ENCODE results near the gene ACTR2. TPM values are rescaled to one million over a fixed set of nuclear protein-coding genes. Genes with fewer than 3 reads are reported as not detected.

The ACTR2 gene
- total RNA-seq, 1 experiment from 2014 or later = 263 TPM

DNA sequence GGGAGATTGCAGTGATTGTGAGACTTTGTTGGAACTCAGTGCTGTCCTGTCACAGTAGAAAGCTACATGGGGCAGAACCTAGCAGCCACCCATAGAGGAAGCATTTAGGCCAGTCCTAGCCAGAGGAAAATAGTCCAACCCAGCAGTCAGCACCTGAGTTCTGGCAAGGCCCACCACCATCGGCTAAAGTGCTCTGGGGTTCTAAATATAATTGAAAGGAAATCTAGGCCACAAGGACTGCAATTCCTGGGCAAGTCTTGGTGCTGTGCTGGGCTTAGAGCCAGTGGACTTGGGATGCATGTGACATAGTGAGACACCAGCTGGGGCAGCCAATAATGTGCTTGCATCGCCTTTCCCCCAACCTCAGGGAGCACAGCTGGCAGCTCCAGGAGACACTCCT, 28.9 kb upstream of the ACTR2 start:
- ChIA-PET CTCF (interaction anchor here (0.6 kb wide), 1 partner anchor 26 kb away, joined by 3 read pairs; no protein-coding TSS in a partner anchor), POLR2A (no interaction called here)
- TF ChIP-seq, protein P1, sequence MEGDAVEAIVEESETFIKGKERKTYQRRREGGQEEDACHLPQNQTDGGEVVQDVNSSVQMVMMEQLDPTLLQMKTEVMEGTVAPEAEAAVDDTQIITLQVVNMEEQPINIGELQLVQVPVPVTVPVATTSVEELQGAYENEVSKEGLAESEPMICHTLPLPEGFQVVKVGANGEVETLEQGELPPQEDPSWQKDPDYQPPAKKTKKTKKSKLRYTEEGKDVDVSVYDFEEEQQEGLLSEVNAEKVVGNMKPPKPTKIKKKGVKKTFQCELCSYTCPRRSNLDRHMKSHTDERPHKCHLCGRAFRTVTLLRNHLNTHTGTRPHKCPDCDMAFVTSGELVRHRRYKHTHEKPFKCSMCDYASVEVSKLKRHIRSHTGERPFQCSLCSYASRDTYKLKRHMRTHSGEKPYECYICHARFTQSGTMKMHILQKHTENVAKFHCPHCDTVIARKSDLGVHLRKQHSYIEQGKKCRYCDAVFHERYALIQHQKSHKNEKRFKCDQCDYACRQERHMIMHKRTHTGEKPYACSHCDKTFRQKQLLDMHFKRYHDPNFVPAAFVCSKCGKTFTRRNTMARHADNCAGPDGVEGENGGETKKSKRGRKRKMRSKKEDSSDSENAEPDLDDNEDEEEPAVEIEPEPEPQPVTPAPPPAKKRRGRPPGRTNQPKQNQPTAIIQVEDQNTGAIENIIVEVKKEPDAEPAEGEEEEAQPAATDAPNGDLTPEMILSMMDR (IDR thresholded peaks at IDR 0.05; ENCODE audit: unreplicated experiment) = no peak
- H3K27ac Mint-ChIP-seq (ENCODE audit: low read depth, unreplicated experiment) = no peak overlapping the region
- no peaks in the 10 kb centered on the region for H3K36me3 Mint-ChIP-seq (ENCODE audit: insufficient read depth, unreplicated experiment)
- H3K4me3 Mint-ChIP-seq (ENCODE audit: unreplicated experiment) = no peak overlapping the region
- intact Hi-C loops (cut with micrococcal nuclease) = no loop called here
- H3K4me1 Mint-ChIP-seq (ENCODE audit: insufficient read depth, unreplicated experiment) = no peaks in the 10 kb centered on the region
- no peaks in the 10 kb centered on the region for H3K27me3 Mint-ChIP-seq (ENCODE audit: insufficient read depth, unreplicated experiment)
- no peaks in the 10 kb centered on the region for H3K9me3 Mint-ChIP-seq (ENCODE audit: unreplicated experiment)
- no TSS peak for BruUV-seq (replicated peaks)
- no peak for DNase-seq (ENCODE audit: unreplicated experiment)

DNA sequence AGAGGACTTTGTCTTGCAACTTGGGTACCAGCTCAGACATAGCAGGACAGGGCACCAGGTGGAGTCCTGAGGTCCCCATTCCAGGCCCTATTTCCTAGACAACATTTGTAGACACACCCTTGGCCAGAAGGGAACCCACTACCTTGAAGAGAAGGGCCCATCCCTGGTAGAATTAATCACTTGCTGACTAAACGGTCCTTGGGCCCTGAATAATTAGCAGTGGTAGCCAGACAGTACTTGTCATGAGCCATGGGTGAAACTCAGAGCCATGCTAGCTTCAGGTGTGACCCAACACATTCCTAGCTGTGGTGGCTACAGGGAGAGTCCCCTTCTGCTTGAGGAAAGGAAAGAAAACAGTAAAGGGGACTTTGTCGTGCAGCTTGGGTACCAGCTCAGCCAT, 28.5 kb upstream of the ACTR2 start:
- CTCF ChIA-PET = interaction anchor here (0.6 kb wide), 1 partner anchor 27 kb away, joined by 3 read pairs; no protein-coding TSS in a partner anchor
- no TSS peak for BruUV-seq (replicated peaks)
- POLR2A ChIA-PET = no interaction called here
- Mint-ChIP-seq H3K9me3 (ENCODE audit: unreplicated experiment) (no peaks in the 10 kb centered on the region), H3K4me3 (ENCODE audit: unreplicated experiment) (no peak overlapping the region), H3K4me1 (ENCODE audit: insufficient read depth, unreplicated experiment) (no peaks in the 10 kb centered on the region), H3K27me3 (ENCODE audit: insufficient read depth, unreplicated experiment) (no peaks in the 10 kb centered on the region), H3K36me3 (ENCODE audit: insufficient read depth, unreplicated experiment) (no peaks in the 10 kb centered on the region), H3K27ac (ENCODE audit: low read depth, unreplicated experiment) (no peak overlapping the region)
- intact Hi-C loops (cut with micrococcal nuclease) = no loop called here
- TF ChIP-seq, protein P1 (IDR thresholded peaks at IDR 0.05; ENCODE audit: unreplicated experiment) = no peak
- no peak for DNase-seq (ENCODE audit: unreplicated experiment)

DNA sequence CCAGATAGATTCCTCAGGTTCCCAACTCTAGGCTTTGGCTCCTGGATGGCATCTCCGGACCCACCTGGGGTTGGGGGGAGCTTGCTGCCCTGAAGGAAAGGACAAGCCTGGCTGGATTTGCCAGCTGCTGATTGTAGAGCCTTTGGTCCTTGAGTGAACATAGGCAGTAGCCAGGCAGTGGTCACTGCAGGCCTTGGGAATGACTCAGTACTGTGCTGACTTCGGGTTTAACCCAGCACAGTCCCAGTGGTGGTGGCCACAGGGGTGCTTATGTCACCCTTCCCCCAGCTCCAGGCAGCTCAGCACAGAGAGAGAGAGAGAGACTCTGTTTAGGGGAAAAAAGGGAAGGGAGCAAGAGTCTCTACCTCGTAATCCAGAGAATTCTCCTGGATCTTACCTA, 27.7 kb upstream of the ACTR2 start:
- Mint-ChIP-seq H3K27ac (ENCODE audit: low read depth, unreplicated experiment) (no peak overlapping the region), H3K4me1 (ENCODE audit: insufficient read depth, unreplicated experiment) (no peaks in the 10 kb centered on the region), H3K9me3 (ENCODE audit: unreplicated experiment) (no peaks in the 10 kb centered on the region), H3K4me3 (ENCODE audit: unreplicated experiment) (no peak overlapping the region), H3K36me3 (ENCODE audit: insufficient read depth, unreplicated experiment) (no peaks in the 10 kb centered on the region), H3K27me3 (ENCODE audit: insufficient read depth, unreplicated experiment) (no peaks in the 10 kb centered on the region)
- TF ChIP-seq, protein P1 (IDR thresholded peaks at IDR 0.05; ENCODE audit: unreplicated experiment) = no peak
- no peak for DNase-seq (ENCODE audit: unreplicated experiment)
- BruUV-seq (replicated peaks) = no TSS peak
- intact Hi-C loops (cut with micrococcal nuclease) = no loop called here
- CTCF ChIA-PET = interaction anchor here (0.6 kb wide), 1 partner anchor 14 kb away, joined by 3 read pairs; no protein-coding TSS in a partner anchor
- POLR2A ChIA-PET = no interaction called here

DNA sequence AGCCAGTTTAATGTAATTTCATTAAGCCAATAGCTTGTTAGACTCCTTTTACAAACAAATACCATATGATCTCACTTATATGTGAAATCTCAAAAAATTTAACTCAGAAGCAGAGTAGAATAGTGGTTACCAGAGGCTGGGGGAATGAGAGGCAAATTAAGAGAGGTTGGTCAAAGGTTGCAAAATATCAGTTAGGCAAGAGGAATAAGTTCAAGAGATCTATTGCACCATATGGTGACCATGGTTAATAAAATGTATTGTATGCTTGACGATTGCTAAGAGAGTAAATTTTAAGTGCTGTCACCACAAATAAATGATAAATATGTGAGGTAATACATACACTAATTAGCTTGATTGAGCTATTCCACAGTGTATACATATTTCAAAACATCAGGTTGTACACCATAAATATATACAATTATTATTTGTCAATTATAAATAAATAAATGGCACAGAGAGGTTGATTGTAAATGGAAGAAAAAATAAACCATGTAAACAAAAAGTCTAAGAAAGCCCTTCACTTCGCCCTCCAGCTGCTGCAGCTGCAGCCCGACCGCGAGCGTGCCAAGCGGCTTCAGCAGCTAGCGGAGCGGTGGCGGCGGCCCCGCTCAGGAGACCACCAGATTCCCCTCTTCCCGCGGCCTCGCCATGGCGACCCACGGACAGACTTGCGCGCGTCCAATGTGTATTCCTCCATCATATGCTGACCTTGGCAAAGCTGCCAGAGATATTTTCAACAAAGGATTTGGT, 23.0 kb upstream of the ACTR2 start:
- peak; percentile 11 for DNase-seq (ENCODE audit: unreplicated experiment)
- ChIA-PET CTCF (no interaction called here), POLR2A (interaction anchor here (1.2 kb wide), 1 partner anchor 10 kb away, joined by 3 read pairs; no protein-coding TSS in a partner anchor)
- no peak overlapping the region for H3K4me3 Mint-ChIP-seq (ENCODE audit: unreplicated experiment)
- no peaks in the 10 kb centered on the region for H3K4me1 Mint-ChIP-seq (ENCODE audit: insufficient read depth, unreplicated experiment)
- intact Hi-C loops (cut with micrococcal nuclease) = no loop called here
- TF ChIP-seq, protein P1 (IDR thresholded peaks at IDR 0.05; ENCODE audit: unreplicated experiment) = no peak
- H3K9me3 Mint-ChIP-seq (ENCODE audit: unreplicated experiment) = no peaks in the 10 kb centered on the region
- no peak overlapping the region for H3K27ac Mint-ChIP-seq (ENCODE audit: low read depth, unreplicated experiment)
- H3K27me3 Mint-ChIP-seq (ENCODE audit: insufficient read depth, unreplicated experiment) = no peaks in the 10 kb centered on the region
- no peaks in the 10 kb centered on the region for H3K36me3 Mint-ChIP-seq (ENCODE audit: insufficient read depth, unreplicated experiment)
- no TSS peak for BruUV-seq (replicated peaks)
